CD4-positive, alpha-beta T cell treated with Interferon alpha-2 for 1 hour (primary cell): ENCODE results near the gene POLR2L.

ENCODE experiments used
- DNase-seq, 2 donors: peaks; one replicate each; pipeline ENCODE4 v3.0.0-alpha.2; 2020 to 2022

Gene POLR2L

GRCh38 chr11:868394-868793 lies 26.1 kb upstream of the POLR2L start:
- no peak for DNase-seq

- no peak for DNase-seq
These were observed 25.6 kb upstream of the POLR2L start for GRCh38 chr11:867856-868358.

- no peak for DNase-seq
These were observed 24.2 kb upstream of the POLR2L start for GRCh38 chr11:866481-866880.

- no peak for DNase-seq
These were observed 23.4 kb upstream of the POLR2L start for GRCh38 chr11:865462-866430.

- DNase-seq, result no peak
These were observed 22.6 kb upstream of the POLR2L start for GRCh38 chr11:864898-865297.

- no peak for DNase-seq
These were observed 21.8 kb upstream of the POLR2L start for GRCh38 chr11:863910-864827.

- no peak for DNase-seq
These were observed 20.9 kb upstream of the POLR2L start for GRCh38 chr11:863023-863909.

- no peak for DNase-seq
These were observed 20.3 kb upstream of the POLR2L start for GRCh38 chr11:862696-863022.

- DNase-seq, result no peak
These were observed 19.8 kb upstream of the POLR2L start for GRCh38 chr11:862081-862661.

- no peak for DNase-seq
These were observed 18.8 kb upstream of the POLR2L start for GRCh38 chr11:861105-861479.

GRCh38 chr11:860234-861104 lies 18.1 kb upstream of the POLR2L start:
- no peak for DNase-seq

- DNase-seq, result no peak
These were observed 17.2 kb upstream of the POLR2L start for GRCh38 chr11:859394-860131.

GRCh38 chr11:858762-859339 lies 16.5 kb upstream of the POLR2L start:
- DNase-seq, result no peak

- DNase-seq, result no peak
These were observed 15.9 kb upstream of the POLR2L start for GRCh38 chr11:858053-858761.

GRCh38 chr11:856397-856796 lies 14.1 kb upstream of the POLR2L start:
- no peak for DNase-seq

GRCh38 chr11:855796-856195 lies 13.5 kb upstream of the POLR2L start:
- no peak for DNase-seq

- no peak for DNase-seq
These were observed 13.0 kb upstream of the POLR2L start for GRCh38 chr11:855330-855674.

GRCh38 chr11:854601-855329 lies 12.4 kb upstream of the POLR2L start:
- DNase-seq, result no peak
